Measurements from ENCODE around the gene MAGEA9B.
A peak's percentile ranks its signal among the peaks of the same experiment; 100 is the strongest.
"Not testable (repeated sequence)": the region's sequence is repeated elsewhere in the genome, so short reads cannot be mapped to it uniquely, and the experiment has no call there.

Gene MAGEA9B

DNA sequence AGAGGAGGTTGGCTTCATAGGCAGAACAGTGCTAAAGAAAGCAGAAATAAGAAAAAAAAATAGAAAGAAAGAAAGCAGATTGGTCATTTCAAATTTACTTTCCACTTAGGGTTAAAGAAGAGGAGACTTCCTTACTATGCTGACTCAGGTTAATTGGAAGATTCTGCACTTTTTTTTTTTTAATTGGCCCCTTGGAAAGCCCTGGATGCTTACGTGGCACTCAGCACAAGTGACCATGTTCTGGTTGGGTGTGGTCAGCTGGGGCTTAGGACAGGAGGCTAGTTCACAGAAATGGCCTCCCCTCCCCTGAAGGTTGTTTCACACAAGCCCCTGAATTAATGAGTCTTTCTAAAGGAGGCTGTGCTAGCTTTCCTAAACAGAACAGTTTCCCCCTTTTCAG, 14.5 kb downstream of the MAGEA9B start:
- no peak for DNase-seq (ENCODE audit: low spot score)
- no peak for FAIRE-seq

DNA sequence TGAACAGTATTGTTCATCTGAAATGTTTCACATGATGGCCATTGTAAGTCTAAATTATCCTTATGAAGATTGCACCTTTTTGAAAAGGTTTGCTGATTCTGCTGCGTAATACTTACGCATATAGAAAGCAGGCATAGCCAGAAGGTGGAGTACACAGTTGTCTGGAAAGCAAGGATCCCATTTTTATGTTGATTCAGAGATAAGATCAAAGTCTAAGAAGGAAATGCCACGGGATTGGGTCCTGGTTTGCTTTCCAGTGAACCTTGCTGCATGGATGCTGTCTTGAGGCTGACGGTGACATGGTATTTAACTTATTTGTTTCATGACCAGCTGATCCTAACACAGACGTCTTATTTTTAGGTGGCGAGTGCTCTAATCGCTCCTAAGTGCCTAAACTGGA, 15.5 kb downstream of the MAGEA9B start:
- FAIRE-seq = no peak
- DNase-seq (ENCODE audit: low spot score) = no peak

DNA sequence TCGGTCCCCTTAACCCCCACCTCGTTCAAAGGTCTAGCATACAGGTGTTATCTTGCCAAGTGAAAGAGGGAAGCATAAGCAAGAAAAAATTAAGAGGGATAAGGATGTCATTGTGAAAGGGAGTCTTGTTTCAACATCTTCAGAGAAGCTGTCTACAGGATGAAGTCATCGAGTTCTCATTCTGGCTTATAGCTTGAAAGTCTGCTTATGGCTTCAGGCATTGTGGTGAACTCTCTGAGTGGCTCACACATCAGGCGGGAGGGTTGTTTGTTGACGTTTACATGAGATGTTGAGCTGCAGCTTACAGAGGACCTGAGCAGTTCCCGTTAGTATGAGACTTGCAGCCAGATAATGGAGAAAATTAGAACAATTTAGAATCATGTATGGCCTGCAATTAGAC, 16.6 kb downstream of the MAGEA9B start:
- DNase-seq (ENCODE audit: low spot score) (no peak), FAIRE-seq (no peak)

DNA sequence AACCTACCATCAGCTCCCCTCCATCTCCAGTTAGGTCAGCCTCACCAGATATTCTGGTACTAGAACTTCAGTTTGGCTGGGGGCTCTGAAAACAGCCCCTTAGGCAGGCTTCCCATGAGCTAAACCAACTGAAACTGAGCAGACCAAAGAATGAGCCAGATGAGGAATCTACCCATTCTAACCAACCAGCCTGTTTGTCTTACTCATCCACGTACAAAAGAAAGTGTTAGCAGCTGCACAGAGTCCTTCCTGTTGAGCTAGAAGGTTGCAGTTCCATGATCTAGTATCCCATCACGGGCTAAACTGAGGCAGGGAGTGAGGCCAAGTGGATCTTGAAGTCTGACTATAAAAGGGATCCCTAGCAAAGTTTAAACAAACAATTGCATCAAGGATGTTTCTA, 17.5 kb downstream of the MAGEA9B start:
- FAIRE-seq = no peak
- no peak for DNase-seq (ENCODE audit: low spot score)

DNA sequence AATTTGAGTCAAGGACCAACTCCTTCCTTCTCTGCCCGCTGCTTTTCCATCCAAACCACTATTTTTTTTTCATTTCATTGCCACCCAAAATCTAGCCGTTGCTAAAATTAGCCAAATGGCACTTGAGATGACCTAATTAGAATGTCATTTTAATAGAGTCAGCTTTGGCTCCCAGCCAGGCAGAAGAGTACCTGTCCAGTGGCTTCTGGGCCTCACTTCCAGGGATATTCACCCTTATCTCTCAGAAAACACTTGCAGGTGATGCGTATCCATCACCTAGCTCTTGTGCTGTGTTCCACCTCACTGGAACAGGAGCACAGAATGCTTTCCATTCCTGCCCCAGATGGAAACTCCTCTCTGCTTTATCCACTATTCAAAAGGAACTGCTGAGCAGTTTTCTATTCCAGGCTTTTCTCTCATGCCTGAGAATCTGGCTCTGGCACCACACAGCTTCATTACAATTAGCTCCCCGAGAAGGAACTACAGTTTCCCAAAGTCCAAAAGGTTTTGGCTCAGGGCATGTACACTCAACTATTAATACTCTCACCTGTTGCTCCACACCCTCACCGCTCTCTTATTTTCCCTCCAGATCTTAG, 18.5 kb downstream of the MAGEA9B start:
- no peak for FAIRE-seq
- DNase-seq (ENCODE audit: low spot score) = no peak

DNA sequence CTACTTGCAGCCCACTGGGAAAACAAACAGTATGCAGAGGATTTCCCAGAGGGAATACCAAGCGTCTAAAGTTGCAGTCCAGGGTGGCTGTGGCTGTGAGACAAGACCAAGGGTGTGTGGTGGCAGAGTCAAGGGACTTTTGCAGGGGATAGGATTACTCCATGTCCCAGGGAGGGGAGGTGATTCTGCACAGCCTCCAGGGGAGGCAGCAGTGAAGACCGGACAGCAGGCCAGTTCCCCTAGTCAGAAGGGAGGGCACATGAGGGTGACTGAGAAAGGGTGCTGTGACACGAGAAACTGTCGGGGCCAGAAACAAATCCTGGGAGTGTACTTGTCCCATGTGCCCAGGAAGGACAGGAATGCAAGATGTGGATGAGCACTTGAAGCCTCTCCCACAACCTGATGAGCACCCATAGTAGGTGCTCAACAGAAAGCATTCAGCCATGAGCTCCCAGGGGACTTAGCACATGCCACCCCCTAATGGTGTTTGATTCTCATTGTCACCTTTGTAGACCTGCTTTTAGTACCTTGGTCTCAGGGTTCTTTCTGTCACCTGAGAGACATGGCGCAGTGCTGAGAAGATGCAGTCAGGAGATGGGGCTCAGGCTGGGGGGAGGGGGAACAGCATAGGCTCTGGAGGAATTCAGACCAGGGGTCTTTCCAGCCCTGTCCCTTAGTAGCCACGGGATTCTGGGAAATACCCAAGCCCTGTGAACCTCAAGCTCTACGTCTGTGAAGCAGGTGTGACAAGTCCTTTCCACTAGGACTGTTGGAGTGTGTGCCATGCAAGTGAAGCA, 19.4 kb downstream of the MAGEA9B start:
- no peak for DNase-seq (ENCODE audit: low spot score)
- FAIRE-seq = no peak

DNA sequence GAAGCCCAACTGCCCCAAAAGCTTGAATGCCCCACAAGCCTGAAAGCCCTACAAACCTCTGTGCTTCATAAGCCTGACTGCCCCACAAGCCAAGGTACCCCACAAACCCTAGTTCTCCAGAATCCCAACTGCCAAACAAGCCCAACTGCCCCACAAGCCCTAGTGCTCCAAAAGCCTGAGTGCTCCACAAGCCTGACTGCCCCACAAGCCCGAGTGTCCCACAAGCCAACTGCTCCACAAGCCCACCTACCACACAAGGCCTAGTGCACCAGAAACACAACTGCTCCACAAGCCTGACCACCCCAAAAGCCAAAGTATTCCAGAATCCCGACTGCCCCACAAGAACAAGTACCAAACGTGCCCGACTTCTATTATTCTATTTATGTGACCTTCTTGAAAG, 23.9 kb downstream of the MAGEA9B start:
- FAIRE-seq = no peak
- DNase-seq (ENCODE audit: low spot score) = no peak

DNA sequence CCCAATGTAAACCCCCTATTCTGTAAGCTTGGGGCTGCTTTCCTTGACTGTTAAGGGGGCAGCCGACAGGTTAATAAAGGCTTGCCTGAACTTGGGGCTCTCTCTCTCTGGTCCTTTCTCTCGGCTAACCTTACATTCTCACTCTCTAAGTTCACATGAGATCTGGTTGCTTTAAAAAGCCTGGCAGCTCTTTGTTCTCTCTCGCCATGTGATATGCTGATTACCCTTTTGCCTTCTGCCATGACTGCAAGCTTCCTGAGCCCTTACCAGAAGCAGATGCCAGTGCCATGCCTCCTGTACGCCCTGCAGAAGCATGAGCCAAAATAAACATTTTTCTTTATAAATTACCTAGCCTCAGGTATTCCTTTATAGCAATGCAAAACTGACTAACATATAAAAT, 32.0 kb downstream of the MAGEA9B start:
- not testable (repeated sequence) for FAIRE-seq; DNase-seq (ENCODE audit: low spot score)

DNA sequence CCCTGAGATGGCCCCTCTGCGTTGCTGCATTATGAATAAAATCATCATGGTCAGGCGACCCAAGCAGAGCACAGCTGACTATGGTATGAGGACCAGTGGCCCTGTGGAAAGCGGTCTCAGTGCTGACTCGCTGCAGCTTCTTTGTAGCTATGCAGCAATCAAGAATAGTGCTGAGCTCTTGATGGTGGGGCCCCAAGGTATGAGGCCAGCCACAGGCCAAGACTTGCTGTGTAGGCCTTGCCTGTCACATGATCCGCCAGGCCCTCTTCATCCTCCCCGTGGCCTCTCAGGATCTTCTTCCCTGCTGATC, 35.4 kb downstream of the MAGEA9B start:
- not testable (repeated sequence) for DNase-seq (ENCODE audit: low spot score); FAIRE-seq

DNA sequence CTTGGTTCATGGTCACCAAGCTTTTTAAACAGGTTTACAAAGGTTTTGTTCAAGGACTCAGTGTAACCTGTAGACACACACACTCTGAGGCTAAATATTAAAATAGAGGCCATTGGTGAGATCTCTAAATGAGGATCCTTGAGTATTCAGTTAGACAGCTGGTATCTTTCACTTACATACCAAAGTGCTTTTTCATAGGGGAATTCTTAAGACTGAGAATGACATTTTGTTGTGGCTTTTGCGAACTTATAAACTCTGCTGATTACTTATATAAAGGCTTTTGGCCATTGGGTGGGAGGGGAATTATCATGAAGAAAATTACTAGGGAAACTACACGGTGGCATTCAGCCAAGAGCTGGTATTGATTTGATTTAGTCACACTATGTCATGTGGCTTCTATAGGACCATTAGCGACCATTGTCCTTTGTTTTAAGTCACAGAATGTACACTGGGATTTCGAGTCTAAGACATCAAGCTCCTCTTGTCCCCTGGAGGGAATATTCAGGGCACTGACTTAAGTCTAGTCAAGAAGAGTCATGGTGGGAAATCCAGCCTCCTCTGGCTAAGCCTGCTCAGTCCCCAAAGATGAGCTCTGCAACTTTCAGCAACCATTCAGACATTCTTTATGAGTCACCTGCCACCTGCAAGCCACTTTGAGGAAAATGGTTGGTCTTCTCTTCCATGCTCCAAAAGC, 35.9 kb downstream of the MAGEA9B start:
- FAIRE-seq; DNase-seq (ENCODE audit: low spot score): not testable (repeated sequence)

DNA sequence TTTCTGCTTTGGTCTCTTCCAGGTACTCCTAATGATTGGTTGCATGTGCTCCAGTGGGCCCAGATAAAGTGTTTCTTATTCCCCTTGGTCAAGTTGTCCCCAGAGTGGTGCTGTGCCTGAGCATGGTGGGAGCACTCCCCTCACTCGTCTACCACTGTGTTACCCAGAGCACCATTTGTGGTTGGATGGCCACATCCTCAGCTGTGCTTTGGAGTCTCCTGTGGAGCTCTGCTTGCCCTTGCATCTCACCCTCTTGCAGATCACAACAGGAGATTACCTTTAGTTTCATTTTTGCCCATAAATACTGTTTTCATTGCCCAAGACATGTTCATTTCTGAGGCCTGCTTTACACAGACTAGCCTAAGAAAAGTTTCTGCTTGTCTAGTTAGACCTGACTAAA, 36.8 kb downstream of the MAGEA9B start:
- DNase-seq (ENCODE audit: low spot score); FAIRE-seq: not testable (repeated sequence)

DNA sequence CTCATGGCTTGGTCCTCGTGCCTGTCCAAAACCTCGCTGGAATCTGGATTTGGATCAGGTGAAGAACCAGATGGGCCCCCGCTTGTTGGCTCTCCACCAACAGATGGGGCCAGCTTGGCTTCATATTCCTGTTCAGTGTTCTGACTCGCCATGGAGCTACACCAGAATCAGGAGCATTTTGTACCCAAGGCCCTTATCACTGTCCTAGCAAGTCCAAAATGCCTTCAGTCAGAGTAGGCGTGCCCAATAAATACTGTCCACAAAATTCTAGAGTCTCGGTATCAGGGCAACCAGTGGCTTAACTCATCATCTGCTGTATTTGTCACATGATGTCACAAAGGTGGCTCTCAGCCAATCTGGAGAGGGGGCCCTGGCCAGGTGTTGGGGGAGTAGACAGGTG, 37.6 kb downstream of the MAGEA9B start, which contains the start of gene HSFX3:
Gene HSFX3 (minus strand): TSS at position 224 of the 400 bp plus-strand sequence. CDS start 72 bp downstream, at position 152.
- FAIRE-seq; DNase-seq (ENCODE audit: low spot score): not testable (repeated sequence)

DNA sequence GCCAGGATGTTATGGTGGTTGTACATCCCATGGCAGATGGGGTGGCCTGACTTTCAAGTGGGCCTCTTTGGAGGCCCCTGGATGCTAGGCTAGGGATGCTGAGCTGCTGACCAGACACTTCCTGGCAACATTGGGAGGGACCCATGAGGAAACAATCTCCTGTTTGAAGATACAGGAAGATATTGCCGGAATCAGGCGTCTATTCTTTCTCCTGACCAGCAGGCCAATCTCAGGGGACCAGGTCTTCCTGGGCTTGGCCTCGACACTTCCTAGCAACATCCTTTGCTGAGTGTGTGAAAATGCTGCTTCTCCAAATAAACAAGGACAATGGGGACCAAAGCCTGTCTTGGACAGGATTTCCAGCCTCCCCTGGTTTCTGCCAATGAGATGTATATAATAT, 39.5 kb downstream of the MAGEA9B start:
- not testable (repeated sequence) for DNase-seq (ENCODE audit: low spot score); FAIRE-seq

DNA sequence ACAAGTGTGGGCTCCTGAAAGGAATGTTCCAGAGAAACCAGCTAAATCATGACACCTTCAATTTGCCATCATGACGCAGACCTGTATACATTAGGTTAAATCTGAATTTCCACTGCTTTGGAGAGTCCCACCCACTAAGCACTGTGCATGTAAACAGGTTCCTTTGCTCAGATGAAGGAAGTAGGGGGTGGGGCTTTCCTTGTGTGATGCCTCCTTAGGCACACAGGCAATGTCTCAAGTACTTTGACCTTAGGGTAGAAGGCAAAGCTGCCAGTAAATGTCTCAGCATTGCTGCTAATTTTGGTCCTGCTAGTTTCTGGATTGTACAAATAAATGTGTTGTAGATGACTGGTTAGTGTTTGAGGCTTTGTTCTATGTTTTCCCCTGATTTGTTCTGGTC, 40.3 kb downstream of the MAGEA9B start:
- not testable (repeated sequence) for DNase-seq (ENCODE audit: low spot score); FAIRE-seq

DNA sequence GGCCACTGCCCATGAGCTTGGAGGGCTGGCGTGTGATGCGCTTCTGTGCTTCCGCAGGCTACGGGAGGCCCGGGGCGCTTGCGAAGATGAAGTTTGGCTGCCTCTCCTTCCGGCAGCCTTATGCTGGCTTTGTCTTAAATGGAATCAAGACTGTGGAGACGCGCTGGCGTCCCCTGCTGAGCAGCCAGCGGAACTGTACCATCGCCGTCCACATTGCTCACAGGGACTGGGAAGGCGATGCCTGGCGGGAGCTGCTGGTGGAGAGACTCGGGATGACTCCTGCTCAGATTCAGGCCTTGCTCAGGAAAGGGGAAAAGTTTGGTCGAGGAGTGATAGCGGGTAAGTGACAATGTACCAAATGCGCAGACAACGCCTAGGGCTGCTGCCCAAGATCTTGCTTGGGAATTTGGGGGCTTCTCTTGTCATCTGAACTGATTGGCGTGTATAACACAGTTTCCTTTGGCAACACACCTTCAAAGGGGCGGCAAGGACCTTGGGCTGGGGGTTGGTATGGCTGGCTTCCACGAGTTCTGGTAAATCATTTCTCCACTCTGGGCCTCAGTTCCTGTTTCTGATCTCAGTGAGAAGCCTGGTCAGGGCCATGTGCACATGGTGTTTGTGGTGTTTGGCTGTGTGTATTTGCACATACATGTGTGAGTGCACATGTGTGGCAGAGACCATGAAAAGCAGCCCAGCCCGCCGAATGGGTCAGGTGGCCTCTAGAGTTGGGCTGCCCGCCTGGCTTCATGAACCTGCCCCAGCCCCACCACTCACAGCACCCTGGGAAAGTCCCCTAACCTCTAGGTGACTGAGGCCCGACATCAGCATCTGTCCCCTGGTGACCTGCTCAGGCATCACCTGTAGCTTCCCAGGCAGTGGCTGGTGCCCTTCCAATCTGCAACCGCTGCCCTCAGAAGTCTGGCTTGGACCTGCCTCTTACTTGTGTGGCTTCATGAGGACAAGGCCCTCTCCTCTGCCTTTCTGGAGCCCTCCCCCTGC, 41.4 kb downstream of the MAGEA9B start:
- not testable (repeated sequence) for DNase-seq (ENCODE audit: low spot score); FAIRE-seq

DNA sequence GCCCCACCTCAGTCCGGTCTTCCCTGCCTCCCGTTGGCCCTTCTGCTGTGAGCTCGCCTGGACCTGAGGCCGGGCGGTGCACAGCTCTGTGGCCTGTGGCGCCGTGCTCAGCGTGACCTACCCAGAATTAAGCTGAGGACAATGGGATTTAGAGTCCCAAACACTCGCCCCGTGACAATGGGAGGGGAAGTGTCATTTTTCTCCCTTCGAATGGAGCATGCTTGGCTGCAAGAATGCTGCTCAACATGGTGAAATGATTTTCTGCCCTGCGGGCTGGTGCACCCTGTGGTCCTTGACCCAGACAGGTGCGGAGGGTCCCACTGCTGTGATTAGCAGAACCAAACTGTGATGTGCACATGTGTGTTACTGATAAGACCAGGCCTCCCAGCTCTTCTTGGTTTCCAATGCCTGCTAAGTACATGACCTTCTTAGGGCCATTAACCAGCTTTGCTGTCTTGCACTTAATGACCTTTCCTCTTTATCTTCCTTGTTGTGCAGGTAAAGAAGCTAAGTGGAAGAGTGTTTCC, 45.7 kb downstream of the MAGEA9B start:
- FAIRE-seq (no peak), DNase-seq (ENCODE audit: low spot score) (no peak)

DNA sequence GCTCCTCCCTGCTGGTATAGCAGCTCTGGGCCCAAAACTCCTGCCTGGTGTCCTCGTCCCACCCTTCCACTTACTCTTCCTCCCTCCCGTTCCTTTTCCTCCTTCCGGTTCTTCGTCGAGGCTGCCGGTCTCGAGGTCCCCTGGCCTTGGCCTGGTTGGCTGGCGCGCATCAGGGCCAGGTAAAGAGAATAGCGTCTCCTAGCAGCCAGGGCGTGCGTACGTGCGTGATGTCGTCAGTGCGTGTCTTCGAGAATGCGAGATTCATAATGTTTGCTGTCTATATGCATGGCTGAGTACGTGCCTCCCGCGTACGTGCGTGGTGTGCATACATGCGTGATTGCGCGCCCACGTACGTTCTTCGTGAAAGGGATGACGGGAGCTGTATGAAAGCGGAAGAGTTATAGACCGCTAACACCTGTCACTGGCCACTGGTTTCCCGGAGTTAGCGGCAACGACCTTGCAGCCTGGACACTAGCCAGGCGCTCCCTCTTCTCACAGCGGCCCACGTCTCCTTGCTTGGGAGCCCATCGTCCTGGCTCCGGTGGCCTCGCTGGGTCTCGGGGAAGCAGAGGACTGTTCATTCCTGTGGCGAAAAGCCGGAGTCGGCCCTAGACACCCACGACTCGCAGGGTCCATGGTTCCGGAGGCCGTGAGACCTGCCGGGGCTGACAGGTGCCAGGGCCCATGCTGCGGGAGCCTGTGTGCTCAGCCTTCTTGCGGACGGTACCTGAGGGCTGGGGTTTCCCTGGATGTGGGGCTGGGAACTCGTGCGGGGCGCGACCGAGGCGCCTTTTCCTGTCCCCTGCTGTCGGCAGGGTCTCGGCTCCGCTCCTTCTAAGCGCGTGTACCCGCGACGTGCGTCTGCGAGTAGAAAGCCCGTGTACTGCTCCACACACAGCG, 46.4 kb downstream of the MAGEA9B start, which contains the start of gene EOLA1:
Gene EOLA1 (plus strand): TSS at position 392 of the 900 bp plus-strand sequence. CDS start 4,619 bp downstream, outside the sequence.
- DNase-seq (ENCODE audit: low spot score) (peak; percentile 48), FAIRE-seq (no peak)

DNA sequence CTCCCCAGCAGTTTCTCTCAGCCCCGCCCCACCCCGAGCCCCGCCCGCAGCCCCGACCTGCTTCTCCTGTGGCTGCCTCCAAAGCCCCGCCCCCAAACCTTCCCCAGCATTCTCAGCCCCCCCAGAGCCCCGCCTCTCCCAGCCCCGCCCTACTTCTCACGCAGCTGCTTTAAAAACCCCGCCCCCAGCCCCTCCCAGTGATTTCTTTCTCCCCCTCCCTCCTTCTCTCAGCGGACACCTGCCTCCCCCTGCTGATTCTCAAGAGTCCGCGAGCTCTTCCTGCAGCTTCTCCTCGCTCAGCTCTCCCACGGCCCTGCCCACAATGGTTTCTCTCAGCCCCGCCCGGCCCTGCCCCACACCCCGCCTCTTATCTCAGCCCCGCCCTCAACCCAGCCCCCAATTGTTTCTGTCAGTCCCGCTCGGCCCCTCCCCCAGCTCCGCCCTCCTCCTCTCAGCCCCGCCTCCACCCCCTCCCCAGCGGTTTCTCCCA, 47.1 kb downstream of the MAGEA9B start:
- FAIRE-seq (no peak), DNase-seq (ENCODE audit: low spot score) (peak; percentile 75)

All from urothelium cell line (cell line).